NB4 (cell line): ENCODE measurements around the gene MYO18A.

Experiments used
- DNase-seq: peaks from one replicate; pipeline ENCODE4 v3.0.0; 2010; ENCODE audit warnings: low read depth
- H3K4me3 ChIP-seq: one replicate; pipeline ENCODE4 v1.5.1; 2011; ENCODE audit warnings: mild to moderate bottlenecking, low read depth, low read length, moderate library complexity
- MAX ChIP-seq: IDR thresholded peaks from 2 replicates; pipeline ENCODE4 v1.6.1; 2011; ENCODE audit warnings: low read depth, low read length
- MYC ChIP-seq: IDR thresholded peaks from 2 replicates; pipeline ENCODE4 v1.6.1; 2011; ENCODE audit warnings: low read depth, low read length
- POLR2A ChIP-seq: IDR thresholded peaks from 2 replicates; pipeline ENCODE4 v1.6.1; 2011; ENCODE audit warnings: mild to moderate bottlenecking; ENCODE audit not compliant: insufficient read length; ENCODE audit errors: extremely low read depth
- TF ChIP-seq, protein P1 (sequence below): IDR thresholded peaks from one replicate; pipeline ENCODE4 v1.5.1; 2012; ENCODE audit warnings: low read depth, low read length

The MYO18A gene

DNA sequence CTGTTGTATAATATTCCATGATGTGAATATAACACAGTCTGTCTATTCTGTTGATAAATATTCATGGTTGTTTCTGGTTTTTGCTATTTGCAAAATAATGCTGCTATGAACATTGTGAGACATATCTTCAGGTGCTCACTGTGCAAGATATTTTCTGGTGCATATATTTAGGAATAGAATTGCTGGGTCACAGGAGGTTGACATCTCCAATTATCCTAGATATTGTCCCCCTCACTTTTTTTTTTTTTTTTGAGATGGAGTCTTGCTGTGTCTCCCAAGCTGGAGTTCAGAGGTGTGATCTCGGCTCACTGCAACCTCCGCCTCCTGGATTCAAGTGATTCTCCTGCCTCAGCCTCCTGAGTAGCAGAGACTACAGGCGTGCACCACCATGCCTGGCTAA lies 14.5 kb upstream of the MYO18A start:
- no peak for DNase-seq
- TF ChIP-seq, protein P1, sequence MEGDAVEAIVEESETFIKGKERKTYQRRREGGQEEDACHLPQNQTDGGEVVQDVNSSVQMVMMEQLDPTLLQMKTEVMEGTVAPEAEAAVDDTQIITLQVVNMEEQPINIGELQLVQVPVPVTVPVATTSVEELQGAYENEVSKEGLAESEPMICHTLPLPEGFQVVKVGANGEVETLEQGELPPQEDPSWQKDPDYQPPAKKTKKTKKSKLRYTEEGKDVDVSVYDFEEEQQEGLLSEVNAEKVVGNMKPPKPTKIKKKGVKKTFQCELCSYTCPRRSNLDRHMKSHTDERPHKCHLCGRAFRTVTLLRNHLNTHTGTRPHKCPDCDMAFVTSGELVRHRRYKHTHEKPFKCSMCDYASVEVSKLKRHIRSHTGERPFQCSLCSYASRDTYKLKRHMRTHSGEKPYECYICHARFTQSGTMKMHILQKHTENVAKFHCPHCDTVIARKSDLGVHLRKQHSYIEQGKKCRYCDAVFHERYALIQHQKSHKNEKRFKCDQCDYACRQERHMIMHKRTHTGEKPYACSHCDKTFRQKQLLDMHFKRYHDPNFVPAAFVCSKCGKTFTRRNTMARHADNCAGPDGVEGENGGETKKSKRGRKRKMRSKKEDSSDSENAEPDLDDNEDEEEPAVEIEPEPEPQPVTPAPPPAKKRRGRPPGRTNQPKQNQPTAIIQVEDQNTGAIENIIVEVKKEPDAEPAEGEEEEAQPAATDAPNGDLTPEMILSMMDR = no peak
- TF ChIP-seq MAX = no peak
- no peak for TF ChIP-seq MYC
- TF ChIP-seq POLR2A = no peak
- no peak overlapping the region for H3K4me3 ChIP-seq

- TF ChIP-seq MYC = no peak
- no peak for TF ChIP-seq MAX
- TF ChIP-seq POLR2A = no peak
- TF ChIP-seq, protein P1 = no peak
- DNase-seq = no peak
- no peak overlapping the region for H3K4me3 ChIP-seq
Measured at GRCh38 chr17:29193146-29193545, 12.9 kb upstream of the MYO18A start.

- TF ChIP-seq, protein P1 = no peak
- no peak for TF ChIP-seq MAX
- no peak for TF ChIP-seq MYC
- no peak for TF ChIP-seq POLR2A
- H3K4me3 ChIP-seq = no peak overlapping the region
- DNase-seq = no peak
Measured at GRCh38 chr17:29190592-29191207, 10.5 kb upstream of the MYO18A start.

DNA sequence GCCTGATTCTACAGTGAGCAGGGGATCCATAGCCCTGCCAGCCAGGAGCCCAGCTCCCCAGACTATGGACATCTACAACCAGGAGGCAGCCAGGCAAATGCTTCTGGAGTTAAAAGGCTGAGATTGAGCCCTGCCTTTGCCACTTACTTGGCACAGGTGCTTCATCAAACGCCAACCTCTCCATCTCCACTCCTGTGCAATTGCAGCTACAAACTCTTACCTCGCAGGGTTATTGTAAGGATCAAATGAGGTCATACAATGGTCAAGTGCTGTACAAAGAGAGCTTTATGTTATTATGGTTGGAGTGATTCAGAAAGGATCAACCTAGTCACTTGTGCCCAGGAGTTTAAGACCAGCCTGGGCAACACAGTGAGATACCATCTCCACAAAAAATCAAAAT lies 9.8 kb upstream of the MYO18A start:
- DNase-seq = no peak
- no peak overlapping the region for H3K4me3 ChIP-seq
- TF ChIP-seq POLR2A (no peak), MYC (no peak), MAX (no peak)
- TF ChIP-seq, protein P1 = no peak

DNA sequence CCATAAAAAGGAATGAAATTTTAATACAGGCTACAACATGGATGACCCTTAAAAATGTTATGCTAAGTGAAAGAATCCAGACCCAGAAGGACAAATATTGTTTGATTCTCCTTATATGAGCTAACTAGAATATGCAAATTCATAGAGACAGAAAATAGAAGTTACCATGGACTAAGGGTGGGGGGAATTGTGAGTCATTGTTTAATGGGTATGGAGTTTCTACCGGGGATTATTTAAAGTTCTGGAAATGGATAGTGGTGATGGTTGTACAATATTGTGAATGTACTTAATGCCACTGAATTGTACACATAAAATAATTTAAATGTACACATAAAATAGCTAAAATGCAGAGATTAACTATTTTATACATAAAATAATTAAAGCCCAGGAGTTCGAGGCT lies 9.2 kb upstream of the MYO18A start:
- DNase-seq = no peak
- no peak overlapping the region for H3K4me3 ChIP-seq
- TF ChIP-seq, protein P1 = no peak
- TF ChIP-seq POLR2A (no peak), MYC (no peak), MAX (no peak)

GRCh38 chr17:29181226-29181625 lies 1.0 kb upstream of the MYO18A start:
- no peak overlapping the region for H3K4me3 ChIP-seq
- DNase-seq = no peak
- TF ChIP-seq POLR2A (no peak), MAX (no peak), MYC (no peak)
- TF ChIP-seq, protein P1 = no peak
